VCaP (cell line): ENCODE data around the gene PKP4.

Experiments used
- H3K27ac ChIP-seq: fragments of 450-650 bp; 2 replicates; pipeline ENCODE4 v1.5.1; 2017
- TF ChIP-seq, protein P1 (sequence below): fragments of 450-650 bp; conservative IDR thresholded peaks from 2 replicates; pipeline ENCODE4 v1.5.1; 2017; ENCODE audit warnings: mild to moderate bottlenecking, moderate library complexity

Gene PKP4

DNA sequence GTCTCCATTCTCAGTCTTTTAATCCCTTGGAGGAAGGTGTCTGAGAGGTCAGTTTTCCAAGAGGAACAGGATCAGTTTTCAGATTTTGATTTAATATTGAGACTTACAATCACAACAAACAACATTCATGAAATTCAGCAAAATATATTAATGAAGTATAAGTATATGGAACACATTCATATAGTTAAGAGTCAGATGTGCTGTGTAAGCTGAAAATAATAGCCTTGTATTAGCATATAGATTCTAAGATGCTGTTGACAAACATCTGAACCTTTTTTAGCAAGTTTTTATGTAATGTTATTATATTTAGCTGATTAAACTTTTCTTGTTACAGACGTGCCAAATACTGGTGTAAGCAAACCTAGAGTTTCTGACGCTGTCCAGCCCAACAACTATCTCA, 163.9 kb downstream of the PKP4 start:
- no peak overlapping the region for H3K27ac ChIP-seq
- TF ChIP-seq, protein P1, sequence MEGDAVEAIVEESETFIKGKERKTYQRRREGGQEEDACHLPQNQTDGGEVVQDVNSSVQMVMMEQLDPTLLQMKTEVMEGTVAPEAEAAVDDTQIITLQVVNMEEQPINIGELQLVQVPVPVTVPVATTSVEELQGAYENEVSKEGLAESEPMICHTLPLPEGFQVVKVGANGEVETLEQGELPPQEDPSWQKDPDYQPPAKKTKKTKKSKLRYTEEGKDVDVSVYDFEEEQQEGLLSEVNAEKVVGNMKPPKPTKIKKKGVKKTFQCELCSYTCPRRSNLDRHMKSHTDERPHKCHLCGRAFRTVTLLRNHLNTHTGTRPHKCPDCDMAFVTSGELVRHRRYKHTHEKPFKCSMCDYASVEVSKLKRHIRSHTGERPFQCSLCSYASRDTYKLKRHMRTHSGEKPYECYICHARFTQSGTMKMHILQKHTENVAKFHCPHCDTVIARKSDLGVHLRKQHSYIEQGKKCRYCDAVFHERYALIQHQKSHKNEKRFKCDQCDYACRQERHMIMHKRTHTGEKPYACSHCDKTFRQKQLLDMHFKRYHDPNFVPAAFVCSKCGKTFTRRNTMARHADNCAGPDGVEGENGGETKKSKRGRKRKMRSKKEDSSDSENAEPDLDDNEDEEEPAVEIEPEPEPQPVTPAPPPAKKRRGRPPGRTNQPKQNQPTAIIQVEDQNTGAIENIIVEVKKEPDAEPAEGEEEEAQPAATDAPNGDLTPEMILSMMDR = no peak

DNA sequence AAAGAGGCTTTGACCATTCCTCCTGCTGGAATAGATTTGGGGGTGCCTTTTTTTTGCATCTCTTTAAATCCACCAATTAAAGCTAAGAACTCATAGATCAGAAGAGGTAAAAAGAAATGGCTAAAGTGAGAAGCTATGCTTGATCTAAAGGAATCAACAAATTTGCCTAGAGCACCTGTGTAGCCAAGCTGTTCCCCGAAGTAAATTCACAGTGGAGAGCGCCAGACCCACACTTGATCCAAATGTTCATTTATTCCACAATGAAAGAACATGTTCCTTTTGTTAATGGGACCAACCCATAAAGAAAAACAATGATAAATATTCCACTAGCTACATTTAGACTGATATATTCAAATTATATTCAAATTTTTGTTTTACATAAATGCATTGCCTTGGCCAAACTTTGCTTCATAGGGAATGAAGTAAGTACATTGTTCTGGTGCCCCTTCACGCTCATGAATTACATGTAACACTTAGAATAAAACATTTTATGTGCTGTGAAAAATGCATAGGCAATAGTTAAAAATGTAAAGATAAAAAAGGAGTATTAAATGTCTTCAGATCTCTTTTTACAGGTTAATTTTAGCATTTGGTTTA, 167.4 kb downstream of the PKP4 start:
- TF ChIP-seq, protein P1 = no peak
- no peak overlapping the region for H3K27ac ChIP-seq

DNA sequence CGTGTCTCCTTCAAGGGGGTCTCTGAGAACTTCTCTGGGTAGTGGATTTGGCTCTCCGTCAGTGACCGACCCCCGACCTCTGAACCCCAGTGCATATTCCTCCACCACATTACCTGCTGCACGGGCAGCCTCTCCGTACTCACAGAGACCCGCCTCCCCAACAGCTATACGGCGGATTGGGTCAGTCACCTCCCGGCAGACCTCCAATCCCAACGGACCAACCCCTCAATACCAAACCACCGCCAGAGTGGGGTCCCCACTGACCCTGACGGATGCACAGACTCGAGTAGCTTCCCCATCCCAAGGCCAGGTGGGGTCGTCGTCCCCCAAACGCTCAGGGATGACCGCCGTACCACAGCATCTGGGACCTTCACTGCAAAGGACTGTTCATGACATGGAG, 168.2 kb downstream of the PKP4 start:
- TF ChIP-seq, protein P1 = no peak
- no peak overlapping the region for H3K27ac ChIP-seq

DNA sequence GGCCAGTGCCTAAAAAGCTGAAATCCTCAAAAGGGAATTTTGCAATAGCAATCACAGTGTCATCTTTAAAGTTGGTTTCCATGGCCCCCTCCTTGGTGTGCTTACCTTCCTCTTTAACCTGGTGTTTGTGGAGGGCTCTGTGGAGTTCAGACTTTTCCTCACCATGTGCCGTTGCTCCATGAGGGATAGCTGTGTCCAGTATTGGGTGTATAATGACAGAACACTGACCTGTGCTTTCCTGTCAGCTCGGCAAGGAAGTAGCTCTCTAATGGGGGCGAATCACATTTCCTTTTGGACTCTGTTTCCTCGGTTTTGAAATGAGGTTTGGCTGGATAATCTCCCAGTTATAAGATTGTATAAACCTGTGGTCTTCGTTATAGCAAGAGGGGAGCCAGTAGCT, 172.4 kb downstream of the PKP4 start:
- H3K27ac ChIP-seq = no peak overlapping the region
- TF ChIP-seq, protein P1 = no peak

DNA sequence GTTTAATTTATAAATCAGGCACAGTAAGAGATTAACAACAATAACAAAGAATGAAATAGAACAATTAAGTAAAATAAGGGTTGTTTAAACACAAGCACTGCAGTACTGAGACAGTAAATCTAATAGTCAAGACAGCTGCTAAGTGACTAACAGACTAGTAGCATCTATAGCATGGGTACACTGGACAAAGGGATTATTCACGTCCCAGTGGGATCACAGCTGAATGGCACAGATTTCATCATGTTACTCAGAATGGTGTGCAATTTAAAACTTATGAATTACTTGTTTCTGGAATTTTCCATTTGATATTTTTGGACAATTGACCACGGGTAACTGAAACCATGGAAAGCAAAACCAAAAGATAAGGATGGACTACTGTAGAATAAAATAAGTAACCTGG, 176.5 kb downstream of the PKP4 start:
- TF ChIP-seq, protein P1 = no peak

DNA sequence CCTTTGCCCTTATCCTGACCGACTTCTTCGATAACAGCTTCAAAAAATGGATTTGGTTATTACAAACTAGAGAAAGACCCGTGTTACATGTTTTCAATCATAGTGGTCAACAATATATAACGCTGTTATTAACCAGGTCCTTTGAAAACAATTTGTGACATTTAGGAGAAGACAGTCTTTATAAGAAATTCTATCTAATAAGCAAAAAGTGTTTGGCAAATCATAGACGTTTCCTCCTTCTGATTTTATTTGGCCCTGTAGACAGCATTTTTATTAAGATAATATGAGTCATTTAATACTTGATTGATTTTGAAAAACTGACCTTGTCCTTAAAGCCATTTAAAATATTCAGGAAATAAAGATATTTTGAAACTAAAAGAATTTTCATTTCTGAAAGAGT, 177.9 kb downstream of the PKP4 start:
- TF ChIP-seq, protein P1 = no peak
- no peak overlapping the region for H3K27ac ChIP-seq

More for the DNA sequence above, 176.5 kb downstream of the PKP4 start:
- H3K27ac ChIP-seq = no peak overlapping the region

DNA sequence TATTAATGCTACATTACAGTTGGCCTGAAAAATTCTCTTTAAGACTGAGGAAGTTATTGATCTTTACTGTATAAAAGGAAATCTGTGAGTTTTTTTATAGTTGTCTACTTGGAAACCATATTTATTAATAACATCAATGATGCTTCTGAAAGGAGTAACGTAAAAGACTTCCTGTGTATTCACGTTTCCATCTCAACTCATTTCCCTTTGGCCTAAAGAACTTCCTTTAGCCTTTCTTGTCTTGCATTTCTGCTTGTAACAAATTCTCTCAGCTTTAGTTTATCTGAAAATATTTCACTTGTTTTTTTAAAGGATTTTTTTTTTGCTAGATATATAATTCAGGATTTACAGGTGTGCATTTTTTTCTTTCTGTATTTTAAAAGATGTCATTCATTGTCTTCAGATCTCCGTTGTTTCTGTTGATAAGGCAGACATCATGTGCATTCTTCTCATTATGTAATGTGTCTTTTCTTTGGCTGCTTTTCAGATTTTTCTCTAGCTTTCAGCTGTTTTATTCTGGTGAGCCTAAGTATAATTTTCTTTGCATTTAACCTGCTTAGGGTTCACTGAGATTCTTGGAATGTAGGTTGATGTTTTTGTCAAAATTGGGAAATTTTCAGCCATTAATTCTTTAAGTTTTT, 179.3 kb downstream of the PKP4 start:
- TF ChIP-seq, protein P1 = no peak

More for the DNA sequence above, 179.3 kb downstream of the PKP4 start:
- no peak overlapping the region for H3K27ac ChIP-seq
